Subcutaneous adipose tissue (tissue), 4 donors: ENCODE results near the gene CYP2S1. TPM values are rescaled to one million over a fixed set of nuclear protein-coding genes. Genes with fewer than 3 reads are reported as not detected.

Experiments used
- CTCF ChIP-seq: fragments of 450-650 bp; IDR thresholded peaks from one replicate; pipeline ENCODE4 v1.5.1; 2016; ENCODE audit warnings: low read depth, mild to moderate bottlenecking, control low read depth, antibody characterized with exemption, moderate library complexity
- total RNA-seq, 4 donors: library from RNA; depleted of rRNA; stranded (reverse); fragments of >200 nt; gene quantifications; one replicate each; pipeline ENCODE4 v1.1.0, GENCODE V29; 2016

CYP2S1 gene
- total RNA-seq, 4 donors from 2014 or later: 1.9 to 5.6 (median 3.3) TPM

- no peak for TF ChIP-seq CTCF
Observed at GRCh38 chr19:41219924-41220567, 27.0 kb downstream of the CYP2S1 start.

GRCh38 chr19:41220811-41221210 lies 27.8 kb downstream of the CYP2S1 start:
- TF ChIP-seq CTCF: no peak

GRCh38 chr19:41221514-41222205 lies 28.6 kb downstream of the CYP2S1 start:
- no peak for TF ChIP-seq CTCF

- TF ChIP-seq CTCF: no peak
Observed at GRCh38 chr19:41222240-41222639, 29.2 kb downstream of the CYP2S1 start.

GRCh38 chr19:41223431-41224234 lies 30.6 kb downstream of the CYP2S1 start:
- TF ChIP-seq CTCF: no peak

GRCh38 chr19:41224632-41225031 lies 31.6 kb downstream of the CYP2S1 start:
- TF ChIP-seq CTCF: no peak
